ENCODE measurements around the gene CD96.

CD96 gene

DNA sequence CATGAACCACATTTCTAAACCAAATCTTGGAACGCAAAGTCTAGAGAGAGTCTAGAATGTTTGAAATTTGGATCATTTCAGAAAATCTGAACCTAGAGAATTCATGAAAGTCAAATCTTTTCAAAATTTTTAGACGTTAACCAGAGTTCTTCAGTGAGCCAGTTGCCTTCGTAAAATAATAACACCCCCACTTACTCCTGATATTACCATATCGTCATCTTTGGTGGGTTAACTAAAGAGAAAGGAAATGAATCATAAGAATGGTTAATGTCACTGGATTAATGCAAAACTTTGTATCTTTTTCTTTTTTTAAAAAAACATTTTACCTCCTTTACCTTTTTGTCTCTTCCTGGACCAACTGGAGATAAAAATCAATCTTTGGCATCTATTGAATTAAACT is 54.3 kb downstream of the CD96 start:
- DNase-seq: no peak
- Histone ChIP-seq H3K4me1 (no peaks in the 10 kb centered on the region), H3K27me3 (peaks cover 11% of the 10 kb centered on the region; the same call in 1 of the 2 replicates), H3K36me3 (no peaks in the 10 kb centered on the region), H3K9me3 (no peaks in the 10 kb centered on the region), H3K4me3 (ENCODE audit: low read depth, low read length) (no peak overlapping the region)
- TF ChIP-seq, protein P1, sequence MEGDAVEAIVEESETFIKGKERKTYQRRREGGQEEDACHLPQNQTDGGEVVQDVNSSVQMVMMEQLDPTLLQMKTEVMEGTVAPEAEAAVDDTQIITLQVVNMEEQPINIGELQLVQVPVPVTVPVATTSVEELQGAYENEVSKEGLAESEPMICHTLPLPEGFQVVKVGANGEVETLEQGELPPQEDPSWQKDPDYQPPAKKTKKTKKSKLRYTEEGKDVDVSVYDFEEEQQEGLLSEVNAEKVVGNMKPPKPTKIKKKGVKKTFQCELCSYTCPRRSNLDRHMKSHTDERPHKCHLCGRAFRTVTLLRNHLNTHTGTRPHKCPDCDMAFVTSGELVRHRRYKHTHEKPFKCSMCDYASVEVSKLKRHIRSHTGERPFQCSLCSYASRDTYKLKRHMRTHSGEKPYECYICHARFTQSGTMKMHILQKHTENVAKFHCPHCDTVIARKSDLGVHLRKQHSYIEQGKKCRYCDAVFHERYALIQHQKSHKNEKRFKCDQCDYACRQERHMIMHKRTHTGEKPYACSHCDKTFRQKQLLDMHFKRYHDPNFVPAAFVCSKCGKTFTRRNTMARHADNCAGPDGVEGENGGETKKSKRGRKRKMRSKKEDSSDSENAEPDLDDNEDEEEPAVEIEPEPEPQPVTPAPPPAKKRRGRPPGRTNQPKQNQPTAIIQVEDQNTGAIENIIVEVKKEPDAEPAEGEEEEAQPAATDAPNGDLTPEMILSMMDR (IDR thresholded peaks at IDR 0.05; ENCODE audit: low read depth, low read length): no peak

GRCh38 chr3:111598139-111598538 is 56.1 kb downstream of the CD96 start:
- peaks cover 6% of the 10 kb centered on the region; the same call in 1 of the 2 replicates for H3K27me3 ChIP-seq
- no peaks in the 10 kb centered on the region for H3K36me3 ChIP-seq
- TF ChIP-seq, protein P1 (IDR thresholded peaks at IDR 0.05; ENCODE audit: low read depth, low read length): no peak
- H3K4me3 ChIP-seq (ENCODE audit: low read depth, low read length): no peak overlapping the region
- no peaks in the 10 kb centered on the region for H3K4me1 ChIP-seq
- no peak for DNase-seq
- no peaks in the 10 kb centered on the region for H3K9me3 ChIP-seq

DNA sequence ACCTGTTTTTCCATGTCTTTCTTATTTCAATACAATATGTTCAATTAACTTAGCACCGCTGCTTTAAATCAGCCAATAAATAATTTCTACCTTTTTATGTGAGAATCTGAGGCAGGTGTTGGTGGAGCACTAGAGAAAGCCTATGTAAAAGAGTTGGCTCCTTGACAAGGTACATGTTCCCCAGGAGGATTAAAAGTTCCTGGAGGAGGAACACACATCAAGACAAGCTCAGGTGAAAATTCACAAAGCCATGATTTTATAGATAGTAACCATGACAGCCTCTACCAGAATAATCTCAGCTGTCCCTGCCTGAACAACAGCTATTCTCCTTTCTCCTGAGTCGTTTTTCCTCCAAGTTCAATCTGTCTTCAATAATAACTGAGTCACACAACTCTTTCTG is 56.6 kb downstream of the CD96 start:
- H3K36me3 ChIP-seq: no peaks in the 10 kb centered on the region
- TF ChIP-seq, protein P1 (IDR thresholded peaks at IDR 0.05; ENCODE audit: low read depth, low read length): no peak
- no peak for DNase-seq
- H3K27me3 ChIP-seq: peaks cover 5% of the 10 kb centered on the region; the same call in 1 of the 2 replicates
- no peak overlapping the region for H3K4me3 ChIP-seq (ENCODE audit: low read depth, low read length)
- no peaks in the 10 kb centered on the region for H3K4me1 ChIP-seq
- no peaks in the 10 kb centered on the region for H3K9me3 ChIP-seq

GRCh38 chr3:111601810-111602209 is 59.8 kb downstream of the CD96 start:
- H3K27me3 ChIP-seq: no peaks in the 10 kb centered on the region
- H3K9me3 ChIP-seq: no peaks in the 10 kb centered on the region
- H3K4me1 ChIP-seq: no peaks in the 10 kb centered on the region
- DNase-seq: no peak
- TF ChIP-seq, protein P1 (IDR thresholded peaks at IDR 0.05; ENCODE audit: low read depth, low read length): no peak
- no peak overlapping the region for H3K4me3 ChIP-seq (ENCODE audit: low read depth, low read length)
- no peaks in the 10 kb centered on the region for H3K36me3 ChIP-seq

- no peak for DNase-seq
- Histone ChIP-seq H3K9me3 (no peaks in the 10 kb centered on the region), H3K27me3 (no peaks in the 10 kb centered on the region), H3K4me3 (ENCODE audit: low read depth, low read length) (no peak overlapping the region), H3K36me3 (no peaks in the 10 kb centered on the region), H3K4me1 (no peaks in the 10 kb centered on the region)
- TF ChIP-seq, protein P1 (IDR thresholded peaks at IDR 0.05; ENCODE audit: low read depth, low read length): no peak
Measured at GRCh38 chr3:111603679-111604078, 61.7 kb downstream of the CD96 start.

DNA sequence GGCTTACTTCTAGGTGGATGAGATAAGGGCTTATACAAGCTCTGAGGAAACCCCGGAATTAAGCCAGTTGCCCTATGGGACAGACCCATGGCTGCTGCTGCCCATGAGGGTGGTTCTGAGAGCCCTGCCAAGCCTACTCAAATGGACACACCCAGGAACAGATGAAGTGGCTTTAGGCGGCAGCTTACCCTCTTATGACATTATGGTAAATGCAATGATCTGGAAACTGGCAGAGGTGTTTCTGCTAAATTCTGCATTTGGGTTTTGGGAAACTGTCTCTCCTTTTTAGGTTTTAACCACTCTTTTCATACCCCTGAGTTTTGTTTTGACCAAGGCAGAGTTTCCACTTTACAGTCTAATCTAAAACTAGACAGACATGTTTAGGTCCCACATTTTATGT is 62.1 kb downstream of the CD96 start:
- no peak overlapping the region for H3K4me3 ChIP-seq (ENCODE audit: low read depth, low read length)
- H3K4me1 ChIP-seq: no peaks in the 10 kb centered on the region
- no peaks in the 10 kb centered on the region for H3K27me3 ChIP-seq
- TF ChIP-seq, protein P1 (IDR thresholded peaks at IDR 0.05; ENCODE audit: low read depth, low read length): no peak
- DNase-seq: no peak
- no peaks in the 10 kb centered on the region for H3K36me3 ChIP-seq
- H3K9me3 ChIP-seq: no peaks in the 10 kb centered on the region
